ENCODE measurements around the gene DLGAP1.
A peak's percentile ranks its signal among the peaks of the same experiment; 100 is the strongest.

The DLGAP1 gene

GRCh38 chr18:3666526-3667254 lies 788.4 kb downstream of the DLGAP1 start:
- FAIRE-seq (no peak), DNase-seq (ENCODE audit: low spot score) (no peak)

DNA sequence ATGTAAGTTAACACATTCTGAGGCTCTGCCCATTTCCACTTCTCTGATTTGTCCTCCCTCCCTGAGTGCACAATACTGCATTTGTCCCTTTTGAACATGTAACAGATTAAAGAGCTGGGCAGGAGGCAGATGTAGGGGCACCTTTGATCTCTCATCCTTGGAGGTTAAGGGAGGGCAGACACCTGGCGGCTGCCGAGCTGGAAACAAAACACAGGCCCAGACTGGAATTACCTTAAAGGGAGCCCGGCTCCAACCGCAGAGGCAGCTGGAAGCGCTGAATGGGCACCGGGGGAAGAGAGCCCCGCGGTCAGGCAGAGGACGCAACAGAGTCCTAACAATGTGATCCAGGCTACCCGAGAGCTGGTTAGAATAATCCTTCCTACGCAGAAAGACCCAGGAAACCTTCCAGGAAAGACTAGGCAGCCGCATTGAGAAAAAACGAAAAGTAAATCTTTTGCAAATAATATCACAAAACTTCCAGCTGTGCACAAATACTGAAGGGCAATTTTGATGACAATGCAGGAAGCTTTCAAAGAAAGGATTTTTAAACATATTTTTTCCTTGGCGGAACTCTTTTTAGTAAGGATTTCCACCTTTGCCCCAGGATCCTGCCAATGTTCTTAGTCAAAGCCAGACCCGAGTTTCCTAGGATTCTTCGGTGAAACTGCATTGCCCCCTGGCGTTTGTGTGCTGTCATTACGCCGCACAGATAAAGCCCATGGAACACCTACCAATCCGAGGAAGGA lies 789.2 kb downstream of the DLGAP1 start:
- DNase-seq (ENCODE audit: low spot score) (peak; percentile 78), FAIRE-seq (peak; percentile 81)

DNA sequence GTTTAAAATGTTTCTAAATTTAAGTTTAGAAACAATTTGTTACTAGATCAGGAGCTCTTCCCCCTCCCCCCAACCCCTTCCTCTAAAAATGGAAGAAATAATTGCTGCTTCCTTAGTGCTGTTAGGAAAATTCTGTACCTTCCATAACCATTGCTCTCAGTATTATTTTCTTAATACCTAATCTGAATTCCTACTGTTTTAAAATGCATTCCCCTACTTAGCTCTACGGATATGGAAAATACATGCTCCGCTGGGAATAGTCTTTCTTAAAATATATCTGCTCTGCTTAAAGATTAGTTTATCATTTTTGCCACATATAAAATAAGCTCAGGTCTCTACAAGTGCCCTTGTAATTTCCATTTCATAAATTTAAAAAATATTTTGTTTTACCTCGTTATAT lies 789.9 kb downstream of the DLGAP1 start:
- DNase-seq (ENCODE audit: low spot score) (no peak), FAIRE-seq (no peak)

DNA sequence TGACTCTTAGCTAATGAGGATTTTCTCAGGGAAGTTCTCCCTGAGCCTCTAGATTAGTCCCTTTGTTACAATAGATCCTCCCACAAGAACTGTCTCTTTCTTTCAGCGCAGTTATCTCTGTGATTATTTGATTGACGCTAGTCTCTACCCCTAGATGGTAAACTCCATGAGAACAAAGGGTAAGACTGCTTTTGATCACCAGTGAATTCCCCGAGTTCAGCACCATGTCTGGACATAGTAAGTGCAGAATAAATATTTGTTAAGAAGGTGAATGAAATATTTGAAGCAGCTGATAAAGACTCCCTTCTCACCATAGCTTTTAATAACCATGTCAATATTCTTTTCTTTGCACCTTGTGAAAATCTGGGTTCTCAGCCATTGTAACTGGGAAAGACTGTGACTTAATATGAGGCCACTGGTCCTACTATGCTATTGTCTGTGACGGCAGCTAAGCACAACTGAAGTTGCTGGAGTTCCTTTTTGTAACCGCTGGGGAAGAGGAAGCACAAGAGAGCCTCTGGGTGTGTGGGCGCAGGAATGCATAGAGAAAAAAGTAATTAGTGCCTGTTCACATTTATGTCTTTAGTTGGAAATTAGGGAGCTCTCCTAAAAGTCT lies 790.4 kb downstream of the DLGAP1 start:
- DNase-seq (ENCODE audit: low spot score) = no peak
- no peak for FAIRE-seq

- FAIRE-seq (no peak), DNase-seq (ENCODE audit: low spot score) (no peak)
These were observed 791.1 kb downstream of the DLGAP1 start for GRCh38 chr18:3663870-3664512.

DNA sequence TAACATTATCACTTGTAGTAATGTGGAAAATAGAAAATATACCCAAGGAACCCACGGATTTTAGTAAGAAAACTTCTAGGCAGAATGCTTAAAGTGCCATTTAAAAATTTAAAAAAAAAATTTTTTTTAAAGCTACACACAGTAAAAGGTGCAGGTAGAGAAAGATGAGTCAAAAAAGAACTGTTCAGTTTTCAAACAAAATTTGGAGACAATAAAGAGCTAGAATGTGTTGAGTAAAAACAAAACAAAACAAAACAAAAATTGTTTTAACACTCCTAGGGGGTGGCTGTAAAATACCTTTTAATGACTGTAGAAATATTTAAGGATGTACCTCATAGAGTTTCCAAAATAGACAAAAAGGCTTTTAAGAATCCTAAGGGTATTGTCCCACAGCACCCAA lies 793.1 kb downstream of the DLGAP1 start:
- FAIRE-seq = no peak
- DNase-seq (ENCODE audit: low spot score) = no peak

- DNase-seq (ENCODE audit: low spot score) = no peak
These were observed 794.2 kb downstream of the DLGAP1 start for GRCh38 chr18:3660739-3661515.

DNA sequence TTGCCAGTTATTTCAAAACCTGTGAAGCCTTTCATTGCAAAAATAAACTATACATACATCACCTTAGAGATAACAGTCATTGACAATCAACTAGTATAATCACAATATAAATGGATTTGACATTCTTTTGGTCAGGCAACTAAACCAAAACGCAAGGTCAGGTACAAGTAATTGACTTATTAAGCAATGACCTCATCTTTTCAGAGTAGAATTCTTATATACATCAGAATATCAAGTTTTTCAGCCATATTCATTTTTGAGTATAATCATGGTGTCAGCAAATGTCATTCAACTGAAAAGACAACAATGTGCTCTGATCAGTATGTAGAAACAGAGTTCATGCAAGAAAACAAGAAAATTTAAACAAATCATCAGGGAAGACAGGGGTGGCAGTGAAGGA lies 796.6 kb downstream of the DLGAP1 start:
- no peak for DNase-seq (ENCODE audit: low spot score)
- no peak for FAIRE-seq

More at GRCh38 chr18:3660739-3661515, 794.2 kb downstream of the DLGAP1 start:
- no peak for FAIRE-seq

DNA sequence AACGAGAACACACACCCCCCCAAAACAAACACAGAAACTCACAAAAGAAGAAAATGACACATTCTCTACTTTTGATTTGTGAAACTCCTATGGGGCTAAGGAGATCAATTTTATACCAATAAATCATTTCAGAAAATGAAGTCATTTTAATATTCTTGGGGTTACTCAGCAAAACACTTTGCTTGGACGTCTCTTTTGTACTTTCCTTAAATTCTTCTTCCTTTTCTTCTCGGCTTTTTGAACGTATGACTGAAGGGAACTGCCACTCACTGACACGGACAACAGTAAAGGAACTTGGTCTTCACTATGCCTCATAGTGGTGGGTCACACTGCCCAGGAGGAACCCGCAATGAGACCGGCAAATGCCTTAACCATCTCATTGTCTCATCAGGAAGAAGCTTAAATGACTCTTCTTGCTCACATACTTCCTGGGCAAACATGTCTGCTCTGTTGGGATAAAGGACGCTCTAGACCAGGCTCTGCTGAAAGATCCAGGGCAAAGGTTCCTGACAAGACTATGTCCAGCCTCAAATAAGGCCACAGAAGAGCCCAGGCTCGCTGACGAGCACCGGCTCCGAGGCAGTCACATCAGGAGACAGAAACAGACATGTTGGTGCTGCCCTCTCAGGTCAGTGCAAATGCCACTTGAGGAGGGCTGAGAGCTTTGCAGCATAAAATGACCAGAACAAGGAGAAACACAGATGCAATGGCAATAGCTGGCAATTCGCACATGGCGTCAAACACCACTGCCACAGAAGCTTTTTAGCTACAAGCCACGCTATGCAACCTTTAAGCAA lies 799.7 kb downstream of the DLGAP1 start:
- DNase-seq (ENCODE audit: low spot score) = no peak
- no peak for FAIRE-seq

DNA sequence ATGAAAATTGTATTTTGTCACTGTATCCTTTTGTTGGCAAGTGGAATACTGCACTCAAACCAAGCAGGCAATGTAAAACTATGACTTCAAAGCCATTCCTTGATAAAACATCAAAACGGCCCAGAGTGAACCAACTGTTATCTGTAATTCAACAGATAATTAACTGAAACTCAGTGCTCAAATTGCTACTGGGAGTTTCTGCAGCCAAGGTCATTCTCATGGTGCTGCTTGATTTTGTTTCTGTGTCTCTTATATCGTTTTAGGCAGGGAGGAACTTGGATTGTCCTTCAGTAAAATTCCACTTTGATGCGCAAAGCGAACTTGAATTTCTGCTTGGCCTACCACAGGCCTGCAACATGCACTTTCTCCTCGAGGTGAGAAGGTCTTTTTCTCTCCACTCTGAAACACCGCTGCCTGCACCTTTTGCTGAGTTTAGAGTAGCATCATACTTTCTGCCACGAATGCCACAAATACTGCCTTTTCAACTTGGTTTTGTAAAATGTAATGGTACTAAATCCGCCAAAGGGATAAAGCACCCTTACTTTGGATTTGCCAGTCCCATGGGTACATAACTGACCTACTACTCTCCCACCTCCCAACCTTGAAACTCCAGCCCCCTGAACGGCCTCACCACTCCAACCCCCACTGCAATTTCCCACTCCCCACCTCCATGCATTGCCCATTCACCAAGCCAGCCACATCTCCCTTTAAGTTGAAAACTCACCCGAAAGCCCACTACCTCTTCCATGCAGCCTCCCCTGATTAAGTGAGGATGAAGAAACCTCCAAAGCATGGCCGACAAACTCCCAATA lies 800.5 kb downstream of the DLGAP1 start:
- DNase-seq (ENCODE audit: low spot score) (no peak), FAIRE-seq (no peak)

- no peak for FAIRE-seq
These were observed 801.2 kb downstream of the DLGAP1 start for GRCh38 chr18:3653851-3654441.

GRCh38 chr18:3653263-3653850 lies 801.8 kb downstream of the DLGAP1 start:
- FAIRE-seq = no peak
- no peak for DNase-seq (ENCODE audit: low spot score)

More at GRCh38 chr18:3653851-3654441, 801.2 kb downstream of the DLGAP1 start:
- DNase-seq (ENCODE audit: low spot score) = no peak

GRCh38 chr18:3652380-3653262 lies 802.5 kb downstream of the DLGAP1 start:
- FAIRE-seq = peak; percentile 96

DNA sequence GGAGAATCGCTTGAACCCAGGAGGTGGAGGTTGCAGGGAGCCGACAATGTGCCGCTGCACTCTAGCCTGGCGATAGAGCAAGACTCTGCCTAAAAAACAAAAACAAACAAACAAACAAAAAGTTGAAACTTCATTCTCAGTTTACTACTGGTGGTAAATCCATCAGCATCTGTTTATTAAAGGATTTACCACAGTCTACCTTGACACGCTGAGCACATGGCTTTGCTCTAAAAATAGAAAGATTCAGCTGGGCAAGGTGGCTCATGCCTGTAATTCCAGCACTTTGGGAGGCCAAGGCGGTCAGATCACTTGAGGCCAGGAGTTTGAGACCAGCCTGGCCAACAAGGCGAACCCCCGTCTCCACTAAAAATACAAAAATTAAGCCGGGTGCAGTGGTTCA lies 803.8 kb downstream of the DLGAP1 start:
- FAIRE-seq (no peak), DNase-seq (ENCODE audit: low spot score) (no peak)

More at GRCh38 chr18:3652380-3653262, 802.5 kb downstream of the DLGAP1 start:
- DNase-seq (ENCODE audit: low spot score) = peak; percentile 98

DNA sequence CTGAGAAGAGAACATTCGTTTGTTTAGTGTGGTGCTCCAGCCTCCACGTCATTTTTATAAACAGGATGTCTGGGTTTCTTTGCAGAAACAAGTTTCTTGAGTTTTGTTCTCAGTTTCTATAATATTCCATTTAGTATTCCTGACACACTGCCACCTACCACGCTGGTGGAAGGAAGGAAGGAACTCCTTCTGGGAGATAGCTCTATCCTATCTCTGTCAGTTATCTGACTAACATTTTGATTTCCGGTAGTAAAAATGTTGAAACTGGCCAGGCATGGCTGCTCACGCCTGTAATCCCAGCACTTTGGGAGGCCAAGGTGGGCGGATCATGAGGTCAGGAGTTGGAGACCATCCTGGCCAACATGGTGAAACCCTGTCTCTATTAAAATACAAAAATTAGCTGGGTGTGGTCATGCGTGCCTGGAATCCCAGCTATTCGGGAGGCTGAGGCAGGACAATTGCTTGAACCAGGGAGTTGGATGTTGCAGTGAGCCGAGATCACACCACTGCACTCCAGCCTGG lies 804.5 kb downstream of the DLGAP1 start:
- FAIRE-seq (peak; percentile 92), DNase-seq (ENCODE audit: low spot score) (peak; percentile 93)

DNA sequence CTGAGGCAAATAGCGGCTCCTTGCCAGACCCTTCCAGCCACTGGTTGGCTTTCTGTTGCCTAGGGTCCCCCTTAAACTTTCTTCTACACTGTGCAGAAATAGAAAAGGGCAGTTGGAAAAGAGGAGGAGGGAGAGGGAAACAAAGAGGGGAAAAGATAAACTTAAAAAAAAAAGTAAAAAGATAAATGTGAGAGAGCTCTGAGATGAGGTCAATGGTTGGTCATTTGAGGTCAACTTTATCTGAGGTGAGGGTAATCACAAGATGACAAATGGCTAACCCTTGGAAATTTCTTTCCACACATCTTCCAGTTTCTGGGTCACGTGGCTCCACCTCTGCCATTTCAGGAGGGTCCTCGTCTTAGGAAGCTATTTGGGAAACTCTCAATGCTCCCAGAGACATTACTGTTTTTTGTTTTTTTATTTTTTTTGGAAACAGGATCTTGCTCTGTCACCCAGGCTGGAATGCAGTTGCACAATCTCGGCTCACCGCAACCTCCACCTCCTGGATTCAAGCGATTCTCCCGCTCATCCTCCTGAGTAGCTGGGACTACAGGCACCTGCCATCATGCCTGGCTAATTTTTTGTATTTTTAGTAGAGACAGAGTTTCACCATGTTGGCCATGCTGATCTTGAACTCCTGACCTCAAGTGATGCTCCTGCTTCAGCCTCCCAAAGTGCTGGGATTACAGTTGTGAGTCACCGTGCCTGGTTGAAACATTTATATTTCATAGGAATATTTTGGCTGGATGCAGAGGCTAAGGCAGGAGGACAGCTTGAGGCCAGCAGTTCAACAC lies 805.3 kb downstream of the DLGAP1 start:
- DNase-seq (ENCODE audit: low spot score) (peak; percentile 94), FAIRE-seq (peak; percentile 84)
